ENCODE measurements around the gene SLC39A11.

Gene SLC39A11

DNA sequence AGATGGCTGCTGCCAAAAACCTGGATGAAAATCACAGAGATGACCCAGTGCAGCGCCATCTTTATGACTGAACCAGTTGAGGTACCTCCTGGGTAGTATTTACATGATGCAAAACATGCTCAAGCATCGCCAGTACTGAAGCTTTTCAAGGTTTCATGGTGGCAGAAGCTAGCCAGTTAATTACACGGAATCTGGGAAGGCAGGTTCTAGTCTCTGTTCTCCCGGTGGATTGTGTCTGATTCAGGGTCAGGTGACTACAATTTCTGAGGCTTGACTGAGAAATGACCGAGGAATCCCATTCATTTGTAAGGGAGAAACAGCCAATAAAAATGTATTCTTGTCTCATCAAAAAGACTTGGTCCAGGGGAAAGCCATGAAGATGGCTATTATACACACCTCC is 209.1 kb downstream of the SLC39A11 start:
- no peak for DNase-seq (ENCODE audit: low read depth in 2 of 3, low spot score in 1 of 3)

DNA sequence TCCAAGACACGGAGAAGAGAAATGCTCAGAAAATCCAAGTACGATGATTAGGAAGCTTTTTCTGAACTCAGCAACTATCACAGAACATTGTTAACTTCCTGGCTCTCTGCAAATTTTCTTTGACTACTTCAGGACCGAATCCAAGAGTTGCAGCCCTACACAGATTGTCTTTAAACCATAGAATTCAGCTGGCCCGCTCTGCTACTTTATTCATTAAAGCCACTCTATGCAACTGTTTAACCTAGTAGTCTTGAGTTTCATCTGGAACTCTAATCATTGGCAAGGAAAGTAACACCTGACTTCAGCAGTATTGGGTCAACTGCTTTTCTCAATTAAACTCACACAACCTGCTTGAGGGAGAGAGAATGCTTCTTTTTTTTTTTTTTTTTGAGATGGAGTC is 210.1 kb downstream of the SLC39A11 start:
- no peak for DNase-seq (ENCODE audit: low read depth in 2 of 3, low spot score in 1 of 3)

DNA sequence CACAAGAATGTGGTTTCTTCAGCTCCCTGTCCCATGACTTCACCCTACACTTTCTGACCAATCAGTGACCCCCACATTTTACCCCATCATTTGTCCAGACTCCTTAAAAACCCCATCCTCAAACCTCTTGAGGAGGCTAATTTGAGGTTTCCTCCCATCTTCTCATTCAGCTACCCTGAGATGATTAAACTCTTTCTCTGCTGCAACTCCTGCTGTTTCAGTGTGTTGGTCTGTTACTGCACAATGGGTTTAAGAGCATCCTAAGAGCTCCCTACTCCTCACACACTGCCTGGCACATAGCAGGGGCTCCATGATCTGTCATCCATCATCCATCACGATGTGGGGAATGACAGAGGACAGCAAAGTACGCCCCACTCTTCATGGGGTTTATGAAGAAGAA is 212.6 kb downstream of the SLC39A11 start:
- DNase-seq (ENCODE audit: low read depth in 2 of 3, low spot score in 1 of 3): no peak

DNA sequence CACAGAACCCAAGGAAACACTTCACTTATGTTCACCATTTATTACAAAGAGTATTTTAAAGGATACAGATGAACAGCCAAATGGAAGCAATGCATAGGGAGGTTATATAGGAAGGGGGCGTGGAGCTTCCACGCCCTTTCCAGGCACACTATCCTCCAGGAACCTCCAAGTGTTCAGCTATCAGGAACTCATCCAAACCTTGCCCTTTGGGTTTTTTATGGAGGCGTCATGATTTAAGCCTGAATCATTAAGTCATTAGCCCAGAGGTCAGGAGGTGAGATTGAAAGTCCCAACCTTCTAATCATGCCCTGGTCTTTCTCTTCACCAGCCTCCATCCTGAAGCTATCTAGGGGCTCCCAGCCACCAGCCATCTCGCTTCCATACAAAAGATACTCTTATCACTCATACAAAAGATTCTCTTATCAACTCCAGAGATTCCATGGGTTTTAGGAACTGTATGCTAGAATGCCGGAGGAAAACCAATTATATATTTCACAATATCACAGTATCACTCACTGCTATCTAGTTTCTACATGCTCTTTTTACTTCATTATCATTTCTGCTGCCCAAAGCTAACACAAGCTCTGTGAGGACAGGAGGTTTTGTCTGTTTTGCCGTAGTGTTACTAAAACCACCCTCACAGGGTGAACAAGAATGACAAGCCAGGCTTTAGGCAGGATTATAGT is 213.4 kb downstream of the SLC39A11 start:
- DNase-seq (ENCODE audit: low read depth in 2 of 3, low spot score in 1 of 3): no peak

DNA sequence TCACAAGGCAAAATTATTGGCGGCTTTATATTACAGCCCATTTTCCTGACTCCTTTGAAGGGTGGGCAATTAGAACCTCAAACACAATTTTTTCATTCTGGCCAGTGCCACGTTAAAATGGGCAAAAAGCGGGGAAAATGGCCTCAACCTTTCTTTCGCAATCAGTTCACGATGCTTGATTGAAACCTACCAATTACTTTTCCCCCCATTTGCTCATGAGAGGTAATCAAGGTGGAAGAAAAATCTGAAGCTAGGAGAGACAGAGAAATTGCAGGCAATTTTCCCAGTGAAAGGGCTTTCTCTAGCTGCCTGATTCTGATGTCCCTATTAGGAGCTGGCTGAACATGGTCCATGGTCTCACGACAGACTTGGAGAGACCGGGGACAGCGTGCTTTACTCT is 215.1 kb downstream of the SLC39A11 start:
- DNase-seq (ENCODE audit: low read depth in 2 of 3, low spot score in 1 of 3): no peak

DNA sequence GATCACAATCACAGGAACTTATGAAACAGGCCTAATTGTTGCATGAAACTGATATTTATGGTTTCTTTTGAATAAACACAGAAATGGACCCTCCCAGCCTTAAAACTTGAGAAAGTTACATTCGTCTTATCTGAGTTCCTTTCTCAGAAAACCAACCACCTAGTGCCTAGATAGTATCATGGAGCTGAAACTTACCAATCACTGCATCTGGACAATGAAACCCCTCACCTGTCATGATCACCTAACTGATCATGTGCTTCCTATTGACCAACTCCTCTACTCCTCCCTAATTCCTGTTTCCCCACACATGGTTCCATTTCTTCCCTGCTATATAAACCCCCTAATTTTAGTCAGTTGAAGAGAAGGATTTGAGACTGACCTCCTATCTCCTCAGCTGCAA is 216.1 kb downstream of the SLC39A11 start:
- no peak for DNase-seq (ENCODE audit: low read depth in 2 of 3, low spot score in 1 of 3)

DNA sequence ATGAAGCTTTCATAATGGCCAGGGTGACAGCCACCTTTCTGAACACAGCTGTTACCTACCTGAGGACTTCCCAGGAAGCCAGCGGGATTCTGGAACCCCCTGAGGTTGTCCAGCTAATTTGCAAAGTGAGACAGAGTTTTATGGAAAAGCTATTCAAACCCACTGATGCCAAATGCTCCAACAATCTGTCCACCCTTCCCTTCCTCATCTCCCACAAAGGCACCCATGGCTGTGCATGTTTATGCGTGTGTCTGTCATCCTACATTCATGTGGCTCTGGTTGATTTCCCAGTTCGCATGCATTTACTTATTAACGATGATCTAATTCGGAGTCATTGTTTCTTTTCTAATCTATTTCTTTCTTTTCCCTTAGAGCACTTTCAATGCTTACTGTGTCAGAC is 217.1 kb downstream of the SLC39A11 start:
- no peak for DNase-seq (ENCODE audit: low read depth in 2 of 3, low spot score in 1 of 3)

DNA sequence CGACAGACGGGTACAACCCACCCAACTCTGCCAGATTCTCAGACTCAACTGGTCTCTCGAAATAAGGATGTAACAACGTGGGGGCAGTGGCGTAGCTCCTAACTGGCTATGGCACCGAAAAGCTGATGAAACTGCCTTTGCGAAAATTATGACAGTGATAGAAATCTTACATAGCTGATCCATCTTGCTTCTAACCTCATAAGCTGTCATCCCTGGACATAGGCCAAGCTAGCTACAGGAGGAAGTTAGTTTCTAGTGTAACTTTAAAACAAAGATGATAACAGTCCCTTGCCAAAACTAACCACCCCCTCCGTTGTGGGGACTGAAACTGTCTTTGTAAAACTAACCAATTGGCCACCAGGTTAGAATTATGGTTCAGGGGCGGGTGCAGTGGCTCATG is 220.1 kb downstream of the SLC39A11 start:
- no peak for DNase-seq (ENCODE audit: low read depth in 2 of 3, low spot score in 1 of 3)

DNA sequence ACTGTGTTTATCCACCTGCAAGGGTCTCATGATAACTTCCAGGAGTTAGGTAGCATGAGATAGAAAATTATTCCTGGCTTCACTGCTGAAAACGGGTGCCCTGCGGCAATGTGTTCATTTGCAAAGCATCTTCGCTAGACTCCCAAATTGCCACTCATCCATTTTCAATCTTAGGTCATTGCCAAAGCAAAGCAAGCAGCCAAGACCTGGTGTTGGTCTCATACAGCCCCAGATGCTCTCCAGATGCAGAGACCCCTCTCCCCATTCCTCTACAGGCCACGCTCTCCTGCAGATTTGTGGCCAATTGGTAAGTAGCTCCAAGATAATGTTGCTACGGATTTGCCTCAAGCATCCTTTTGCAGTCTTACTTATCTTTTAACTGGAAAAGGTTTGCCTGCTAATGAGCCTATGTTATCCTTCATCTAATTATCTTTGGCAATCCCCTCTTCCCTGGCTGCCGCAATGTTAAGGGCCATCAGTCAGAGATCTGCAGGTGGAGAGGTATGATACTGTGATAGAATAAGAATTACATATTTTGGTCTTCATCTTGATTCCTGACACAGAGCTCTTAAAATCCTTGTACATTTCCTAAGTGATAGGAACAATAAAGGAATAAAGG is 222.0 kb downstream of the SLC39A11 start:
- no peak for DNase-seq (ENCODE audit: low read depth in 2 of 3, low spot score in 1 of 3)

DNA sequence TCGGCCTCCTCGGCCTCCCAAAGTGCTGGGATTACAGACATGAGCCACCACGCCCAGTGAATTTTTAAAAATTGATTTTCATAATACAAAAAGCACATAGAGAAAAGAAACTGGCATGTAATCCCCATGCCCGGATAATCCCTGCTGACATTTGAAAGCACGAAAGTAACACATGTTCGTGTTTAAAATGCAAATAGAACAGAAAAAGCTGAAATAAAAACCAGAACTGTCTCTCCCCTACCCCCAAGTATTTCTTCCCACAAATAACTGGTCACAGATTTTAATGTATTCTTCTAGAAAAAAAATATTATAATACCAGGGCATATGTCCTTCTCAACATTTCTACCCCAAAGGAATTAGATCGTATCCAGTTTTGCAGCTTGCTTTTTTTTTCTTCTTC is 222.9 kb downstream of the SLC39A11 start:
- DNase-seq (ENCODE audit: low read depth in 2 of 3, low spot score in 1 of 3): no peak

DNA sequence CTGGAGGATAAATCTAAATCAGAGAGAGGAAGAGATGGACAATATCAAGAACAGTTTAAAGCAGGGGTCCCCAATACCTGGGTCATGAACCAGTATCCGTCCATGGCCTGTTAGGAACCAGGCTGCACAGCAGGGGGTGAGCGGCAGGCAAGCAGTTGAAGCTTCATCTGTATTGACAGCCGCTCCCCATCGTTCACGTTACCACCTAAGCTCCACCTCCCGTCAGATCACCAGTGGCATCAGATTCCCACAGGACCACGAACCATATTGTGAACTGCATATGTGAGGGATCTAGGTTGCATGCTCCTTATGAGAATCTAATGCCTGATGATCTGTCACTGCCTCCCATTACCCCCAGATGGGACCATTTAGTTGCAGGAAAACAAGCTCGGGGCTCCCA is 226.5 kb downstream of the SLC39A11 start:
- DNase-seq (ENCODE audit: low read depth in 2 of 3, low spot score in 1 of 3): no peak

DNA sequence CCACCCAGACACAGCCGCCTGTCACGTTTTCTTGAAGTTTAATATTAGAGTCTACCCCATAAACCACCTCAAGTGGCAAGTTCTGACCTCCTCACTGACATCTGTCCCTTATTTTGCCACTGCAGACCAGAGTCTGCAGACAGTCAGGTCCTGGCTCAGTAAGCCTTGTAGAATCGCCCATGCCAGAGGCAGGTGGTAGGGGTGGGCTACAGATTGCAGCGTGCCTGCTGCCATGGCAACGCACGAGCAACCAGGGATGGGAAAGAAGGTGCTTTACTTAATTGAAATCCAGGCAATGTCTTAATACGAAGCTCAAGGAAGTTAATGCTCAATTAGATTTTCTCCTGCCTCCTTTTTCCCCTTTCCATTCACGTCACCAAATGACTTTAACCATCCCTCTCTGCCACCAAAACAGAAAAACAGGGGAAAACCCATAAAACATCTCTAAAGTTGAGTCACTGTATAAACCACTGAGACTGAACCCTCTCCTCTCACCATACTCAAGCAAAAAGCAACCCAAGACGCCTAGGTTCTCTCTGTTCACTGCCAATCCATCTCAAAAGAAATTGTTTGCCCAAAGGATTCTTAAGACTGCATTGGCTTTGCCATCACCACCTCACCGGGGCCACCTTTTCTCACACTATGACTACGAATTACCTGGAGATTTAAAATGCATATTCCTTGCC is 228.8 kb downstream of the SLC39A11 start:
- no peak for DNase-seq (ENCODE audit: low read depth in 2 of 3, low spot score in 1 of 3)

DNA sequence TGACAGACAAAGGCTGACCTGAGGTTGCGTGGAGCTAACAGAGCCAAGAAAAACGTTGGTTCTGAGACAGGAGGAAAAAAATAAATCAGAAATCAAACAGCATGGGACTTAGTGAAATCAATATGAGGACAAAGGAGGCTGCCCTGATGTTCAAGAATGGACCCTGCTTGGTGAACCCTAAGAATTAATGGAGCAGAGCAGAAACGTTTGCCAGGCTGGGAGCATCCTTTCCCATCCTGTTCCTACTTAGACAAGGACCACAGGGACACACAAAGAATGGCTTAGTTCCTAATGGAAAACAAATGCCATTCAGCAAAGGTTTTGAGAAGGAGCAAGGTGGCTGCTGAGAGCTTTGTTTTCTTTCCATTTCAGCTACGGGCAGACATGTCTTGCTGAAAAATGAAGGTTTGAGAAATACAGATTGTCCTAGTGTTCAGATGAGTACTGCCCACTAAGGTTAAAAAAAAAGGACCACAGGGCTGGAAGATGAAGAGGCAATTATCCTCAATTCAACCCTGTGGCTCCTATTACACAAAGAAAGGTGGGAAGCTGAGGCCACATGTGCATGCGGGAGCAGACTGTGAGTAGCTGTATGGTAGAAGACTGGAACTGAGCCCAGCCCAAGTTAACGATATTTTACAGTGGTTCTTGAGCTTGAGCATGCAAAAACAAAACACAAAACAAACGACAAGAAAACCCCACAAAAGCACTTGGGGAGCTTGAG is 230.1 kb downstream of the SLC39A11 start:
- no peak for DNase-seq (ENCODE audit: low read depth in 2 of 3, low spot score in 1 of 3)

DNA sequence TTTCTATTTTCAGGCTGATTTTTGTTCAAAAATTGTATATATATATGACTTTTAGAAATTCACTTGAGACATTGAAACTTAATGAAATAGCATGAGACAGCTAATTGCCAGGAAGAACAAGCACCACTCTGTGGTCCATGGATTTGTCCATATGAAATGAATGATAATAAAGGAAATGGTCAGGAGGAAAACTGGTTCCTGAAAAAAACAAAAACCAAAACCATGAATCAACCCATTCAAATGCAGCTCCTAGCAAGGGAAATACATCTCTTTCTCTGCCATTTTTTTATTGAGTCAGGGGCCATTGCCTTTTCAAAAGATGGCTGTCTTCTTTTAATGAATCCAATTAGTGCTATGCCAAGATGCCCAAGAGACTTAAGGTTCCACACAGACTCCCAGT is 230.7 kb downstream of the SLC39A11 start:
- no peak for DNase-seq (ENCODE audit: low read depth in 2 of 3, low spot score in 1 of 3)

DNA sequence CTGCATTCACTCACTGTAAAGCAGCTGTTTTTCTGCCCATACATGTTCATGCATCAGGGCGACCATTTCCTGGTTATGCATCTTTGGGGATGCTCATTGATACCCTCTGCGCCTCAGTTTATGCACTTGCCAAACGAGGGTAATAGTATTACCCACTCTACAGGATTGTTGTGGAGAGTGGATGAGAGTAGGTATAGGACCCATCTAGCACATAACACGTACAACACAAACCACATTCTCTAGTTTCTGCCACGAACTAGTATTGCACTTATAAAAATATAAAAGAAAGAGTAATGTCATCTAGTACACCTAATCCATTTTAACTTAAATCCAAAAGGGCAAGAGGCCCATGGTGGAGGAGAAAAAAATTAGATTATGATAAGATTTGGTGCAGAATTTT is 231.7 kb downstream of the SLC39A11 start:
- no peak for DNase-seq (ENCODE audit: low read depth in 2 of 3, low spot score in 1 of 3)

DNA sequence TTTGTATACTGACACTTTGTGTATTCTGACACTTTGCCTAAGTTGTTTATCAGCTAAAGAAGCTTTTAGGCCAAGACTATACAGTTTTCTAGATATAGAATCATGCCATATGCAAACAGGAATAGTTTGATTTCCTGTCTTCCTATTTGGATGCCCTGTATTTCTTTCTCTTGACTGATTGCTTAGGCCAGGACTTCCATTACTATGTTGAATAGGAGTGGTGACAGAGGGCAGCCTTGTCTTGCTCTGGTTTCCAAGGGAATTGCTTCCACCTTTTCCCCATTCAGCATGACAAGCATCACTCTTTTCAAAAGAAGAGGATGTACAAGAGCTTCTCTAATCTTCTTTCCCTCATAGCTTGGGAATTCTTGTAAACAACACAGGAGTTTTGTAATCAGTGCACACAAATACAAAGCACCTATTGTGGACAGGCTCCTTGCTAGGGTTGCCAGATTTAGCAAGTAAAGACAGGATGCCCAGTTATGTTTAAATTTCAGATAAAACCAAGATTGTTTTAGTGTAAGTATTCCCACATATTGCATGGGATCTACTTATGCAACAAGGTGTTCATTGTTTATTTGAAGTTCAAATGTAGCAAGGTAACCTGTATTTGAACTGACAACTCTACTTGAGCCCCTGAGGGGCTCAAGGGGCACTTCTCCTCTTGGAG is 233.5 kb downstream of the SLC39A11 start:
- no peak for DNase-seq (ENCODE audit: low read depth in 2 of 3, low spot score in 1 of 3)

DNA sequence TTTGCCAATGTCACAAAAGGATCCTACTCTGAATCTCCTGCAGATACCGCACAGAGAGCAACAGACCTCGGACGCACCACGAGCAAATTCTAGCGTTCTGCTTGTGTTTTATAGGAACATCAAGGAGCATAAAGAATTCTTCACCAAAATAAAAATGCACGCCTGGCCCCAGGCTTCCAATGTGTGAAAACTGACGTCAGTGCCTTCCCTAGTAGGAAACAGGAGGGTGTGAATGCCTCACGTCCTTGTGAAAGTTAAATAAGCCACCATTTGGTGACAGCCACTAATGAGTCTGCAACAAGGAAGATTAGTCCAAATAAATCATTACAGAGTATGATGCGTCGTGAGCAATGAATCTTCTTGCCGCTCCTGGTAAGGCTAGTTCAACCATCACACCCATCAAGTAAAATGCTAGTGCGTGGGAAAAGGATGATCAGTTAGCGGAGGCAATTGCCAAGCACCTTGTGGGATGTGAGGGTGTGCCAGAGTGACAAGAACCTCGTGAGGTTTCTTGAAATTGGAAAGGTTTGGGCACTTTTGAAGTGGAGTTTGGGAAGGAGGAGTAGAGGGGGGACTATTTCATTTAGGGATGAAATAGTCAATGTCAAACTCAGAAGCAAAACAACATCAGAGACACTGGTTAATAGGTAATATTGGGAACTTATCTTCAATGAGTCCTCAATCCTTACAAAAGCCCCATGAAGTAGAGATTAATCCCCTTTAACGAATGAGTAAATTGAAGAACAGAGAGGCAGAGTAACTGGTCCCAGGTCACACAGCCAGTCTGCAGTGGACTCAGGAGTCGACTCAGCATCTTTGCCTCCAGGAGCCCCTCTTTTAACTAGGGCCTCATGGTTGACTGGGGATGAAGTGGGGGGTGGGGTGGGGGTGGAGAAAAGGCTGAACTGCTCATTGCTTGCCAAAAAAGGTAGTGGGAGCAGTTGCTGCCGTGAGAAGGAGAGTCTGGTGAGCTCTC is 238.8 kb downstream of the SLC39A11 start:
- no peak for DNase-seq (ENCODE audit: low read depth in 2 of 3, low spot score in 1 of 3)

DNA sequence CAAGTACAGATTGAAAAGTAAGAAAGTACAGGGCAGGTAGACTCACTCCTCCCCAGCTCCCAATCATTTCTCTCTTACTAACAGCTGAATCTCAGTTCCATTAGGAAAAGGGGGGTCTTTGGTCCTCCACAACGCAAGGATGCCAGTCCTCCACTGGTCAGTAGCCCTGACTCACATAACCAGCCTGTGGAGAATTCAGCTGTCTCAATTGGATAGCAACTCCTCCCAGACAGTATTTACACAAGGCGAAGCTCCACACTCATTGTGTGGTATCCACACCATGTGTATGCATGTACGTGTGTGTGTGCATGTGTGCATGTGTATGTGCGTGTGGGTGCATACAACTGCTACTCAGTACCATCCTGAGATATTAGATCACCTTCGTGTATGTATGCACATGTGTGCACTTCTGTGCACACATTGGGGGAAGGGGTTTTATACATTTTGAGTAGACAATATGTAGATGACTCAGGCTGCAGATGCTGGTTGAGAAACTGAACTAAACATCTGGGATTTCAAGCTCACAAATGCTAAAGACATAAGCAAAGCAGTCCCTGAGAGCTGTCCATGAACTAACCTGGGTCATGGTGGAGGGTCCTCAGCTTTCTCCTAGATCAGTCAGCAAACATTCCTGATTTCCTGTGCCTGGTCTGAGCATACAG is 240.1 kb downstream of the SLC39A11 start:
- DNase-seq (ENCODE audit: low read depth in 2 of 3, low spot score in 1 of 3): no peak

DNA sequence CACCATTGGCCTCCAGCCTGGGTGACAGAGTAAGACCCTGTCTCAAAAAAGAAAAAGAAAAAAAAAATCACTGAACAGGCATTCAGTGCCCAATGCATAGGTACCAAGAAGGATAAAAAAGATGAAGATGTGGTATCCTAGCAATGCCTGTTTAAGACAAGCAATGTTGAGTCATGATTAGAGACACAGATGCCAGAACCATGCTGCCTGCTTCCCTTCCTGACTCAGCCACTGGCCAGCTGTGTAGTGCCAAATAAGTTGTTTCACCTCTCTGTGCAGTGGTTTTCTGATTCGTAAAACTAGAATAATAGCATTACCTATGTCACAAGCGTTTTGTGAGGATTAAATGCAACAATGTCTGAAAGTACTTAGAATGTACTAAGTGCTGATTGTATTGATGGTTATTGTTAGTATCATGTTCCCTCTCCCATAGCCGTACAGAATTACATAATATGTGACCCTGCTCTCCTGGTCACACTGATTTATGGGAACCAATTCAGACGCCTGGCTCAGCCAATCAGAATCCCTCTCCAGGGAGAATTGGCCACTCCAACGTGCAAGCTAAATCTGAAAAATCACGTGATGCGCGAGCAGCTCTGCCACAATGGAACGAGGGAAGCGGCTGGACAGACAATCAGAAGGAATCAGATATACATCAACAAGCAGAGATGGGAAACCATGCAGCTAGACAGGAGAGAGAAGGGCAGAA is 241.9 kb downstream of the SLC39A11 start:
- DNase-seq (ENCODE audit: low read depth in 2 of 3, low spot score in 1 of 3): no peak

All from stimulated activated CD4-positive, alpha-beta T cell treated with anti-CD3 and anti-CD28 coated beads, Interleukin-12 subunit alpha, Interleukin-12 subunit beta, amount 100 ng/mL, for 48 hours (primary cell).